ENCODE measurements around the gene PRDX6. TPM values are rescaled to one million over a fixed set of nuclear protein-coding genes. Genes with fewer than 3 reads are reported as not detected.

PRDX6 gene
- total and polyA plus RNA-seq, 2 donors (not counting 1 experiment from before 2014, with no cell fraction given) = 51.6 to 85.2 TPM

DNA sequence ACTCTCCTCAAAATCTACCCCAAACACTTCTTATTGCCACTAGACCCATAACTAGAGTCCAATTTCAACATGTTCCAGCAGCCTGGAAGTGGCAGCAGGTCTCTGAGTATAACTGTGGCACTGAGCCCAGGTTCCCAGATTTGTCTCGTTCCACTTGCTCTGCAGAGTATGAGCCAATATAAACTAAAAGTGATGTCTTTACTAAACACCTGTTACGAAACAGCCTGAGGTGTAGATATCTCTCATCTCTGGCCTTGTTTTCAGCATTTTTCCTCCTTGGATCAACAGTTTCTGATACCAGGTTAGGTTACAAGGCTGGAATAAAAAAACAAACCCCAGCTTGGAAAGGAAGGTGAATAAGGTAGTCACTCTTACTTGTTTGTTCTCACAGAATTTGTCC lies 25.2 kb upstream of the PRDX6 start:
- no peak overlapping the region for H3K27ac Mint-ChIP-seq
- intact Hi-C loops (cut with micrococcal nuclease) = no loop called here
- peaks cover 1% of the 10 kb centered on the region for H3K9me3 Mint-ChIP-seq (ENCODE audit: insufficient read depth)
- ATAC-seq (ENCODE audit: low read depth) (no peak), DNase-seq (no peak)
- Histone ChIP-seq H3K4me1 (ENCODE audit: control insufficient read depth in 2 of 2, insufficient read depth in 2 of 2, low read length in 2 of 2) (no peaks in the 10 kb centered on the region), H3K4me2 (replicated peaks; ENCODE audit: low read depth, low read length, poor library complexity, severe bottlenecking) (no peak overlapping the region), H4K20me1 (ENCODE audit: control insufficient read depth, insufficient read depth, low read length, poor library complexity, severe bottlenecking) (no peaks in the 10 kb centered on the region), H3K36me3 (replicated peaks in 1 of 2; ENCODE audit: control extremely low read depth in 1 of 2, control insufficient read depth in 1 of 2, extremely low read depth in 1 of 2, insufficient read depth in 2 of 2, low read length in 1 of 2) (peaks cover 0 to 7% of the 10 kb centered on the region in 2 experiments), H3K27me3 (replicated peaks in 1 of 4; ENCODE audit: control extremely low read depth in 1 of 4, control insufficient read depth in 3 of 4, insufficient read depth in 4 of 4, low read length in 3 of 4) (no peaks in the 10 kb centered on the region), H3K4me3 (ENCODE audit: control extremely low read depth in 1 of 5, extremely low read depth in 1 of 5, insufficient read depth in 1 of 5, low read depth in 2 of 5, low read length in 4 of 5) (no peak overlapping the region), H3K9ac (ENCODE audit: low read length) (no peak overlapping the region), H3K27ac (ENCODE audit: low read length in 2 of 2) (no peak overlapping the region), H3K79me2 (ENCODE audit: control insufficient read depth, insufficient read depth, low read length) (no peaks in the 10 kb centered on the region), H3K9me3 (ENCODE audit: control extremely low read depth in 1 of 3, control insufficient read depth in 2 of 3, insufficient read depth in 1 of 3, low read length in 2 of 3) (no peaks in the 10 kb centered on the region), H2AFZ (ENCODE audit: insufficient read depth, low read depth, low read length, poor library complexity, severe bottlenecking) (no peak overlapping the region)
- no CpG with 5 or more reads among the region's 2 CpGs for WGBS (ENCODE audit: insufficient coverage)
- TF ChIP-seq EZH2 (IDR thresholded peaks at IDR 0.05; ENCODE audit: borderline replicate concordance, insufficient read depth, low read depth, low read length, poor library complexity, severe bottlenecking) = no peak
- TF ChIP-seq, protein P1, sequence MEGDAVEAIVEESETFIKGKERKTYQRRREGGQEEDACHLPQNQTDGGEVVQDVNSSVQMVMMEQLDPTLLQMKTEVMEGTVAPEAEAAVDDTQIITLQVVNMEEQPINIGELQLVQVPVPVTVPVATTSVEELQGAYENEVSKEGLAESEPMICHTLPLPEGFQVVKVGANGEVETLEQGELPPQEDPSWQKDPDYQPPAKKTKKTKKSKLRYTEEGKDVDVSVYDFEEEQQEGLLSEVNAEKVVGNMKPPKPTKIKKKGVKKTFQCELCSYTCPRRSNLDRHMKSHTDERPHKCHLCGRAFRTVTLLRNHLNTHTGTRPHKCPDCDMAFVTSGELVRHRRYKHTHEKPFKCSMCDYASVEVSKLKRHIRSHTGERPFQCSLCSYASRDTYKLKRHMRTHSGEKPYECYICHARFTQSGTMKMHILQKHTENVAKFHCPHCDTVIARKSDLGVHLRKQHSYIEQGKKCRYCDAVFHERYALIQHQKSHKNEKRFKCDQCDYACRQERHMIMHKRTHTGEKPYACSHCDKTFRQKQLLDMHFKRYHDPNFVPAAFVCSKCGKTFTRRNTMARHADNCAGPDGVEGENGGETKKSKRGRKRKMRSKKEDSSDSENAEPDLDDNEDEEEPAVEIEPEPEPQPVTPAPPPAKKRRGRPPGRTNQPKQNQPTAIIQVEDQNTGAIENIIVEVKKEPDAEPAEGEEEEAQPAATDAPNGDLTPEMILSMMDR (IDR thresholded peaks at IDR 0.05) = no peak
- H3K4me1 Mint-ChIP-seq = peaks cover 3% of the 10 kb centered on the region
- no peaks in the 10 kb centered on the region for H3K27me3 Mint-ChIP-seq
- ChIA-PET CTCF (no interaction called here), POLR2A (no interaction called here)
- no peak overlapping the region for H3K4me3 Mint-ChIP-seq

GRCh38 chr1:173453982-173454381 lies 23.2 kb upstream of the PRDX6 start:
- ChIA-PET POLR2A (no interaction called here), CTCF (interaction anchor here (1.0 to 1.4 kb wide), 2 partner anchors 9 to 24 kb away, joined by 3 read pairs; no protein-coding TSS in a partner anchor)
- no peak for DNase-seq
- H3K9me3 Mint-ChIP-seq (ENCODE audit: insufficient read depth) = no peaks in the 10 kb centered on the region
- no peaks in the 10 kb centered on the region for H3K4me1 ChIP-seq (ENCODE audit: control insufficient read depth in 2 of 2, insufficient read depth in 2 of 2, low read length in 2 of 2)
- no peak overlapping the region for H2AFZ ChIP-seq (ENCODE audit: insufficient read depth, low read depth, low read length, poor library complexity, severe bottlenecking)
- TF ChIP-seq EZH2 (IDR thresholded peaks at IDR 0.05; ENCODE audit: borderline replicate concordance, insufficient read depth, low read depth, low read length, poor library complexity, severe bottlenecking) = no peak
- TF ChIP-seq, protein P1 (IDR thresholded peaks at IDR 0.05) = no peak
- intact Hi-C loops (cut with micrococcal nuclease) = no loop called here
- H3K27me3 ChIP-seq (replicated peaks in 1 of 4; ENCODE audit: control extremely low read depth in 1 of 4, control insufficient read depth in 3 of 4, insufficient read depth in 4 of 4, low read length in 3 of 4) = no peaks in the 10 kb centered on the region
- no peaks in the 10 kb centered on the region for H3K4me1 Mint-ChIP-seq
- no peak overlapping the region for H3K27ac Mint-ChIP-seq
- no peaks in the 10 kb centered on the region for H3K9me3 ChIP-seq (ENCODE audit: control extremely low read depth in 1 of 3, control insufficient read depth in 2 of 3, insufficient read depth in 1 of 3, low read length in 2 of 3)
- H3K79me2 ChIP-seq (ENCODE audit: control insufficient read depth, insufficient read depth, low read length) = peaks cover 3% of the 10 kb centered on the region
- ATAC-seq (ENCODE audit: low read depth) = no peak
- no peak overlapping the region for H3K4me3 ChIP-seq (ENCODE audit: control extremely low read depth in 1 of 5, extremely low read depth in 1 of 5, insufficient read depth in 1 of 5, low read depth in 2 of 5, low read length in 4 of 5)
- H3K27me3 Mint-ChIP-seq = no peaks in the 10 kb centered on the region
- H3K27ac ChIP-seq (ENCODE audit: low read length in 2 of 2) = no peak overlapping the region
- H3K36me3 ChIP-seq (replicated peaks in 1 of 2; ENCODE audit: control extremely low read depth in 1 of 2, control insufficient read depth in 1 of 2, extremely low read depth in 1 of 2, insufficient read depth in 2 of 2, low read length in 1 of 2) = peaks cover 0 to 11% of the 10 kb centered on the region in 2 experiments
- no peak overlapping the region for H3K4me2 ChIP-seq (replicated peaks; ENCODE audit: low read depth, low read length, poor library complexity, severe bottlenecking)
- H4K20me1 ChIP-seq (ENCODE audit: control insufficient read depth, insufficient read depth, low read length, poor library complexity, severe bottlenecking) = no peaks in the 10 kb centered on the region
- H3K4me3 Mint-ChIP-seq = no peak overlapping the region
- no peak overlapping the region for H3K9ac ChIP-seq (ENCODE audit: low read length)
